Psoas muscle (tissue), 8 donors: Measurements from ENCODE around the gene PDK3. TPM values are rescaled to one million over a fixed set of nuclear protein-coding genes. Genes with fewer than 3 reads are reported as not detected.

Experiments used
- ATAC-seq, 4 donors: fragments of 200-7000 bp; cut with Tn5 transposase; one replicate each; pipeline ENCODE4 v1.9.1; 2020; ENCODE audit warnings: moderate library complexity in 3 of 4, mild to moderate bottlenecking in 2 of 4
- DNase-seq, 2 donors: peaks; one replicate each; pipeline ENCODE4 v3.0.0-alpha.2; 2020
- H3K27ac ChIP-seq: fragments of 200-600 bp; one replicate; pipeline ENCODE4 v1.8.0; 2022
- H3K27me3 ChIP-seq, 3 donors: fragments of 200-600 bp in 1 of 3; one replicate each; pipeline versions ENCODE4 v1.6.1 to v1.8.0; 2013 to 2022; ENCODE audit warnings: low read length in 2 of 3, mild to moderate bottlenecking in 2 of 3, moderate library complexity in 1 of 3; ENCODE audit not compliant: insufficient read depth in 3 of 3
- H3K36me3 ChIP-seq, 2 donors: fragments of 200-600 bp in 1 of 2; one replicate each; pipeline versions ENCODE4 v1.6.1 to v1.8.0; 2013 to 2022; ENCODE audit warnings: low read depth in 1 of 2, mild to moderate bottlenecking in 1 of 2, moderate library complexity in 1 of 2; ENCODE audit not compliant: insufficient read depth in 1 of 2
- H3K4me1 ChIP-seq: fragments of 200-600 bp; one replicate; pipeline ENCODE4 v1.8.0; 2022
- H3K4me3 ChIP-seq: fragments of 200-600 bp; one replicate; pipeline ENCODE4 v1.8.0; 2022; ENCODE audit warnings: mild to moderate bottlenecking
- H3K9me3 ChIP-seq: fragments of 200-600 bp; one replicate; pipeline ENCODE4 v1.8.0; 2022
- WGBS, 3 donors: extraction: QIAGEN DNeasy Blood & Tissue Kit; methylation state at CpG; one replicate each; pipeline versions ENCODE4 v1.1.6 to v1.1.7; 2013; 5-methylcytosine and 5-hydroxymethylcytosine counted together
- intact Hi-C, 2 donors: fragments of 100-400 bp; cut with DNase I; formaldehyde crosslinking; loops; one replicate each; pipeline versions ENCODE4 v1.11.0 to v1.14.2; 2022
- polyA plus RNA-seq, 3 donors: library from polyadenylated mRNA; stranded (reverse); fragments of 200-250 nt; gene quantifications; one replicate each; pipeline ENCODE4 v1.2.3, GENCODE V29; 2013
- total RNA-seq, 4 donors: library from RNA; stranded (reverse); fragmentation: NEBNext Ultra II Directional in 2 of 4; extraction: Animal tissue kit (Norgen Biotek cat#: 25700) in 2 of 4; gene quantifications; one replicate each; pipeline versions ENCODE4 v1.2.1 to v1.2.4, GENCODE V29; 2021 to 2023
- TF ChIP-seq, protein P1 (sequence below): fragments of 200-600 bp; IDR thresholded peaks from one replicate; pipeline ENCODE4 v1.8.0; 2022; ENCODE audit warnings: antibody characterized with exemption
- donor health status: healthy with polysubstance abuse.
- donor health status: DM: no; HTN: no; CAD: no; lungs with moderate emphysema.
- donor health status: Bipolar disorder and iron deficiency.
- donor health status: healthy.
- donor health status: DM: yes; HTN: yes; CAD: no.
- donor health status: DM: no; HTN: no; CAD: no.
- donor health status: DM: no; HTN: no; CAD: no.
- donor health status: DM: yes; HTN: yes; CAD: no.

PDK3 gene
- total and polyA plus RNA-seq, 7 donors = 0.45 to 3.2 (median 1.7) TPM

DNA sequence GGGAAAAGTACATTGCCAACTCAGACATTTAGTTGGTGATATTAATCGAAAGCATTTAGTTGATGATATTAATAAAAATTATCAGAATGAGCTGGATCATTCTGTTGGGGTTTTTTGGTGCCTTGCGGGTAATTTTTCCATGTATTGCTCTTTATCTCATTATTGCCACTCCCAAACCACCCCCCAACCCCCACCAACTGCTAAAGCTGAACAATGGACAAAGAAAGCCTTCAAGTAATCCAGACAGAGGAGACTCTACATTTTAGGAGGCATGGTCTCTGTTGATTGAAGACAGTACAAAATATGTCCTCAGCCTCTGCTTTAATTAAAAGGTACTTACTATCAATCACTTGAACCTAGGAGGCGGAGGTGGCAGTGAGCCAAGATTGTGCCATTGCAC is 22.5 kb downstream of the PDK3 start:
- Histone ChIP-seq H3K27me3 (peaks cover 0 to 4% (median 0%) of the 10 kb centered on the region in 3 donors), H3K4me3 (no peak overlapping the region), H3K4me1 (no peaks in the 10 kb centered on the region), H3K36me3 (no peaks in the 10 kb centered on the region), H3K27ac (no peak overlapping the region), H3K9me3 (no peaks in the 10 kb centered on the region)
- 87 to 94% (median 92%) methylated on average over 3 of the region's 3 CpGs for WGBS, 3 donors
- intact Hi-C loops = no loop called here
- TF ChIP-seq, protein P1, sequence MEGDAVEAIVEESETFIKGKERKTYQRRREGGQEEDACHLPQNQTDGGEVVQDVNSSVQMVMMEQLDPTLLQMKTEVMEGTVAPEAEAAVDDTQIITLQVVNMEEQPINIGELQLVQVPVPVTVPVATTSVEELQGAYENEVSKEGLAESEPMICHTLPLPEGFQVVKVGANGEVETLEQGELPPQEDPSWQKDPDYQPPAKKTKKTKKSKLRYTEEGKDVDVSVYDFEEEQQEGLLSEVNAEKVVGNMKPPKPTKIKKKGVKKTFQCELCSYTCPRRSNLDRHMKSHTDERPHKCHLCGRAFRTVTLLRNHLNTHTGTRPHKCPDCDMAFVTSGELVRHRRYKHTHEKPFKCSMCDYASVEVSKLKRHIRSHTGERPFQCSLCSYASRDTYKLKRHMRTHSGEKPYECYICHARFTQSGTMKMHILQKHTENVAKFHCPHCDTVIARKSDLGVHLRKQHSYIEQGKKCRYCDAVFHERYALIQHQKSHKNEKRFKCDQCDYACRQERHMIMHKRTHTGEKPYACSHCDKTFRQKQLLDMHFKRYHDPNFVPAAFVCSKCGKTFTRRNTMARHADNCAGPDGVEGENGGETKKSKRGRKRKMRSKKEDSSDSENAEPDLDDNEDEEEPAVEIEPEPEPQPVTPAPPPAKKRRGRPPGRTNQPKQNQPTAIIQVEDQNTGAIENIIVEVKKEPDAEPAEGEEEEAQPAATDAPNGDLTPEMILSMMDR = no peak
- DNase-seq = no peak
- ATAC-seq = no peak

DNA sequence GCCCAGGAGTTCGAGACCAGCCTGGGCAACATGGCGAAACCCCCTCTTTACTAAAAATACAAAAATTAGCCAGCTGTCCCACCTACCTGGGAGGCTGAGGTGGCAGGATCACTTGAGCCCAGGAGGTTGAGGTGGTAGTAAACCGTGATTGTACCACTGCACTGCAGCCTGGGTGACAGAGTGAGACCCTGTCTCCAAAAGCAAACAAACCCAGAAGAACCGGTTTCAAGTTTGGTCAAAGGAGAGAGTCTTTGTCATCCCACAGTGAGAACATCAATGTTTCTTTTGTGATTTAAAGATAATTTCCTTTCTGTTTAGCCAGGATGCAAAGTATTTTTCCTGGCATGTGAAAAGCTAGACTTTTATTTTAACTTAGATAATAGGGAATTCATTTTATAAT is 26.7 kb downstream of the PDK3 start:
- H3K9me3 ChIP-seq = no peaks in the 10 kb centered on the region
- WGBS, 3 donors = 76 to 98% (median 89%) methylated on average over 4 of the region's 4 CpGs
- TF ChIP-seq, protein P1 = no peak
- H3K27ac ChIP-seq = no peak overlapping the region
- intact Hi-C loops = no loop called here
- no peaks in the 10 kb centered on the region for H3K4me1 ChIP-seq
- H3K4me3 ChIP-seq = no peak overlapping the region
- ATAC-seq (no peak), DNase-seq (no peak)
- H3K36me3 ChIP-seq = no peaks in the 10 kb centered on the region
- H3K27me3 ChIP-seq = no peaks in the 10 kb centered on the region

DNA sequence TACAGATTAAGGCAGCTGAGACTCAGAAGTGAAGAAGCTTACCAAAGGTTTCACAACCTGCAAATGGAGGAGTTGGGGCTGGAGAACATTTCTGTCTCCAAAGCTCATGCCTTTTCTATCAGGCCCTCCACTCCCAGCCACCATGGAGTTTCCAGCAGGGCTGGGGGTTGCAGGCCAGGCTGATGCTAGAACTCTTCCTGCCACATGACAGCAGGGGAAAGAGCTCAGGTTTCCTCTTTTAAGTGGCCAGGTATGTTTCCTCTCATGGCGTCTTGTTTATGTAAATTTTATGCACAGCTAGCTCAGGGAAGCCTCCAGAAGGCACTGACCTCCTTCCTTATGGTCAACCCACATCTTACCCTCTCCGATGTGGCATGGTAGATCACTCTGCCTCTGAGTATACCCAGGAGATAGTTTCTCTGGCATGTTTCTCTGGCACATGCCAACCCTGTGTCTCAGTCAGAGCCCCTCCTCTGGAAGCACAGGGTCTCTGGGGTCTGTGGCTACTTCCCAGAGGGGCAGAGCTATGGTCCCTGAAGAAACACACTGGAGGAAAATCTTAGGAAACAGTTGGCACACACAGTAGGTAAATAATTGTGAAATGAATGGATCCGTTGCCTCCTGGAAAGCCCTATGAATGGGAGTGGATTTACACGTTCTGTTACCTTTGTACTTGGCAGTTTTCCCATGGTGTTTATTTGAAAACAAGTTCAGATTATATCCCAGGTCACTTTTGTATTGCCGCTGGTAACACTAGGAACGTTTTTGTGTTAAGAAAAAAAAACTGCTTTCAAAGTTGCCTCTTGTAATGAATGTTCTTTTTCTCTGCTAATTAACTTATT is 28.9 kb downstream of the PDK3 start:
- Histone ChIP-seq H3K4me1 (no peaks in the 10 kb centered on the region), H3K27me3 (no peaks in the 10 kb centered on the region), H3K36me3 (no peaks in the 10 kb centered on the region), H3K9me3 (no peaks in the 10 kb centered on the region), H3K27ac (no peak overlapping the region), H3K4me3 (no peak overlapping the region)
- TF ChIP-seq, protein P1 = no peak
- DNase-seq = no peak
- no peak for ATAC-seq
- 43 to 48% (median 45%) methylated on average over 5 to 6 of the region's 6 CpGs for WGBS, 3 donors
- intact Hi-C loops = no loop called here

DNA sequence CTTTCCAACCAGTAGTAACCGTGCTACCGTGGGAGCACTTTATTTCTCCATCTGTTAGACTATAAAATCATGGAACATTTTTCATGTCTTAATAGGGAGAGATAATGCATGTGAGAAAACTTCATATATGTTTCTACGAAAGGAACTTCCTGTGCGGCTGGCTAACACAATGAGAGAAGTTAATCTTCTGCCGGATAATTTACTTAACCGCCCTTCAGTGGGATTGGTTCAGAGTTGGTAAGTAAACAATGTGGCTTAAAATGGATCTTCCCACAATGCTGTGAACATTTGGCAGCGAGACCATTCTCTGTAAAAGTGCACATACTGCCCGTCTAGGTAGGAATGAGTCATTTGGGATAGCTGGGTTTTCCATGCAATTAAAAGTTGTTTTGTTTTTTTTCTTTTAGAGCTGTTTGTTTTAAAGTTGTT is 29.6 kb downstream of the PDK3 start:
- Histone ChIP-seq H3K36me3 (no peaks in the 10 kb centered on the region), H3K9me3 (no peaks in the 10 kb centered on the region), H3K27ac (no peak overlapping the region), H3K4me3 (no peak overlapping the region), H3K4me1 (no peaks in the 10 kb centered on the region), H3K27me3 (no peaks in the 10 kb centered on the region)
- ATAC-seq (no peak), DNase-seq (no peak)
- intact Hi-C loops = loop anchor here (5.0 kb wide), 2 partner anchors 37 to 97 kb away; no protein-coding TSS in a partner anchor
- TF ChIP-seq, protein P1 = no peak
- WGBS, 3 donors = 17 to 49% (median 21%) methylated on average over 8 of the region's 8 CpGs
